Activated CD4-positive, alpha-beta T cell treated with anti-CD3 and anti-CD28 coated beads for 1 hour (primary cell): ENCODE results near the gene NTN4.
"Not testable (repeated sequence)": the region's sequence is repeated elsewhere in the genome, so short reads cannot be mapped to it uniquely, and the experiment has no call there.

Source experiments
- DNase-seq: peaks from one replicate; pipeline ENCODE4 v3.0.0-alpha.2; 2020

NTN4 gene

GRCh38 chr12:95621725-95622124, 168.8 kb downstream of the NTN4 start:
- DNase-seq = no peak

- DNase-seq = no peak
Observed at GRCh38 chr12:95620171-95620570, 170.4 kb downstream of the NTN4 start.

GRCh38 chr12:95616470-95616869, 174.1 kb downstream of the NTN4 start:
- not testable (repeated sequence) for DNase-seq

- DNase-seq = no peak
Observed at GRCh38 chr12:95615749-95616148, 174.8 kb downstream of the NTN4 start.

- no peak for DNase-seq
Observed at GRCh38 chr12:95614390-95614982, 176.1 kb downstream of the NTN4 start.

GRCh38 chr12:95613021-95613420, 177.5 kb downstream of the NTN4 start:
- DNase-seq = no peak

GRCh38 chr12:95611676-95612309, 178.8 kb downstream of the NTN4 start:
- no peak for DNase-seq

- no peak for DNase-seq
Observed at GRCh38 chr12:95608252-95609033, 182.1 kb downstream of the NTN4 start.
